Right lung (tissue), 5 donors: ENCODE data around the gene FAM13A. TPM values are rescaled to one million over a fixed set of nuclear protein-coding genes. Genes with fewer than 3 reads are reported as not detected.

ENCODE experiments used
- DNase-seq, 2 donors: peaks; one replicate each; pipeline ENCODE4 v3.0.0-alpha.2; 2013
- polyA plus RNA-seq, 5 donors: library from polyadenylated mRNA; unstranded; fragments of 120-200 nt; gene quantifications; one replicate each; pipeline versions ENCODE4 v1.2.1 to v1.2.3, GENCODE V29; 2013; ENCODE audit warnings: inconsistent platforms in 1 of 5, low replicate concordance in 1 of 5; ENCODE audit not compliant: insufficient read length in 5 of 5, insufficient read depth in 1 of 5

The FAM13A gene
- polyA plus RNA-seq, 5 donors = 40.8 to 65.3 (median 60.1) TPM

DNA sequence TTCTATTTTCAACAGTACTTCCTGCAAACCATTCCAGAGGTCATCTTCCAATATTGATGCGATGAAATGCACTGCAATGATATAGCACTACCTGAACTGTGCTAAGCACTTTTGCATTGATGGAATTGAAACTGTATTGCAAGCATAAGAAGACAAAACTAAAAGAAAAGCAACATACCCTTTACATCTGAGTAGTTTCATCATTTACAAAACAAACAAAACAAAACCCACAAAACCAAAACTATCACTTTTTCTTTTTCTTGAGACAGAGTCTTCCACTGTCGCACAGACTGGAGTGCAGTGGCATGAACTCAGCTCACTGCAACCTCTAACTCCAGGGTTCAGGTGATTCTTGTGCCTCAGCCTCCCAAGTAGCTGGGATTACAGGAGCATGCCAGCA lies 239.2 kb downstream of the FAM13A start:
- DNase-seq = no peak

DNA sequence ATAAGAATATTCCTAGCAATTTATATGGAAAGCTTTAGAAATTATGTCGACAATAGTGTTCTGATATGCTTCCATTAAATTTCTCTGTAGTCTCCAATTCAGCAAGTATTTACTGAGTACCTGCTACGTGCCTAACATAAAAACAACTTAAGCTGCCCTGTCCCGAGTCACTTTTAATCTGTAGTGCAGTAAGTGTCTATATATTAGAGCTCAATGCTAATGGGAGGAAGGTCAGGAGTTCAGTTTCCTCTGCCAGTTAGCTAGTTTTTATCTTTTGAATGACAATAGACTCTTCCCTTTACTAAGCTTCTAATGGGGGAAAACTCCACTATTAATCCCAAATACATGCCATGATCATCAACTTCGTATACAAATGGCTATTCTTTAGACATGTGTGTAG lies 240.6 kb downstream of the FAM13A start:
- no peak for DNase-seq

DNA sequence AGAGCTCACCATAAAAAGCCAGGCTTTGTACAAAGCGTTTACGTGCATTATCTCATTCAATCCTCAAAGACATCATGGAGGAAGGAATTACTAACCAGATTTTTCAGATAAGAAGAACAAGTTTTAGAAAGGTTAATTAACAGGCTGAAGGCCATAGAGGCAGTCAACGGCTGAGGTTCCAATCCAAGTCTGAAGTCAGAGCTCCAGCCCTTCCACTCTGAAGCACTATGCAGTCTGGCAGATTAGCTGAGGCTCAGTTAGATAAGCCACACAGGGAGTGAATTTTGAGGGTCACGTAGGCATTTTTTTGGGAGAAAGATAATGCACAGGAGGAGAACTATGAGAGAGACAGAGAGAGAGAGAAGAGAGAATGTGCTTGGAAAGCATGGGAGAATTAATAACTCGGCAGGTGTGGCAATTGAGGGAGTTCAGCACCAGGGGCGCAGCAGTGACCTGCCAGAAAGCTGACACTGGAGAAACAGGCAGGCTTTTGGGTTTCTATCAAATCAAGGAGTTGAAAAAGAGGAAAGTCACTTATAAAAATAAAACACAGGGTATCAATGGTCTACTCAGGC lies 242.9 kb downstream of the FAM13A start:
- no peak for DNase-seq

DNA sequence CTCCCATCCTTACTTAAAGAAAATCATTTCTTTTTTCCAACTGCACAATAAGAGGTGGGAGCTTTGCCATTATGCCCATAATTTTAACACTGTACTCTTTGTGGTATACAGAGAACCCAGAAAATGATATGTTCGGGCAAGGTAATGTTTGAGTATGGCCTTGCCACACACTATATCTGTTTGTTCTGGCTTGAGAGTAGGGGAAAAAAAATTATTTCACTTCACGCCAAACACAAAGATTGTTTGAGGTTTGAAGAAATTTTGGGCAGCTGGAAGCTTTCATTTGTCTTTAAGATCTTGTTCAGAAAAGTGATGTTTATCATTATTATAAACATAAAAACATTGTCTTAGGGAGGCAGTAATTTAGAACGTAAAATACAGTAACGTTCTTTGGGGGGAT lies 244.0 kb downstream of the FAM13A start:
- no peak for DNase-seq

DNA sequence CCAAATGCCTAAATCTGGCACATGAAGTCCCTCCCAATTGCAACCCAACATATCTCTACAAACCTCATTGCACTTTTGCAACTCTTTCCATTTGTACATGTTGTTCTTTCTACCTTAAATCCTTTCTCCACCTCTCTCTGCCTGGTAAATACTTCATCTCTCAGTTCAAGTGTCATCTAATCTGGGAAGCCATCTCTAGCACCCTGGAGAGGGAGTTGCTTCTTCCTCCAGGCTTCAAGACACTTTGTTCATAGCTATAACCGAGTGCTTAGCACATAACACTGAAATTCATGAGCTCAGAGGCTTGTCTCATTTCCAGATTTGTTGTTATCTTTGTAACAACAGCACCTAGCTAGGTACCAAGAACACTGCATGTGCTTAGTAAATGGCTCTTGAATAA lies 244.6 kb downstream of the FAM13A start:
- DNase-seq = no peak

DNA sequence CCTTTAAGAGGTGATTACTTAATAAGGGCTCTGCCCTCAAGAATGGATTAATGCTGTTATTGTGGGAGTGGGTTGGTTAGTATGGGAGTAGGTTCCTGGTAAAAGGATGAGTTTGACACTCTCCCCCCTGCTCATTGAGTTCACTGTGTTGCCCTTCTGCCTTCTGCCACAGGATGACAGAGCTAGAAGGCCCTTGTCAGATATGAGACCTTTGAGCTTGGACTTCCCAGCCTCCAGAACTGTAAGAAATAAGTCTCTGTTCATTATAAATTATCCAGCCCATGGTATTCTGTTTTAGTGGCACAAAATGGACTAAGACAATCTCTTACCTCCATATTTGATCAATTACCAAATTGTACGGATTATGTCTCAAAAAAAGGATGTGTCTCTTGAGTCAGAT lies 245.1 kb downstream of the FAM13A start:
- no peak for DNase-seq

DNA sequence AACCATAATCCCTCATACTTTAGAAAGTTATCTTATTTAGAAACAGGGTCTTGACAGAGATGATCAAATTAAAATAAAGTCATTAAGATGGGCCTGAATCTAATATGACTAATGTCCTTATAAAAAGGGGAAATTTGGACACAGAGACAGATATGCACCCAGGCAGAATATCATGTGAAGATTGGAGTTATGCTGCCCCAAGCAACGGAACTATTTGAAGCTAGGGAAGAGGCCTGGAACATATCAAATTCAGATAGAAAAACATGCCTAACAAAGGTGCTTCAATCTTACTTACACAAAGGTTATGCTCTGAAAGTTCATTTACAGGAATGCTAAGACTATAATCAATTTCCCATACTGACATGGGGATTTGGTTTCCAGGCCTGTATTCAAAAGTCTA lies 246.7 kb downstream of the FAM13A start:
- DNase-seq = no peak

DNA sequence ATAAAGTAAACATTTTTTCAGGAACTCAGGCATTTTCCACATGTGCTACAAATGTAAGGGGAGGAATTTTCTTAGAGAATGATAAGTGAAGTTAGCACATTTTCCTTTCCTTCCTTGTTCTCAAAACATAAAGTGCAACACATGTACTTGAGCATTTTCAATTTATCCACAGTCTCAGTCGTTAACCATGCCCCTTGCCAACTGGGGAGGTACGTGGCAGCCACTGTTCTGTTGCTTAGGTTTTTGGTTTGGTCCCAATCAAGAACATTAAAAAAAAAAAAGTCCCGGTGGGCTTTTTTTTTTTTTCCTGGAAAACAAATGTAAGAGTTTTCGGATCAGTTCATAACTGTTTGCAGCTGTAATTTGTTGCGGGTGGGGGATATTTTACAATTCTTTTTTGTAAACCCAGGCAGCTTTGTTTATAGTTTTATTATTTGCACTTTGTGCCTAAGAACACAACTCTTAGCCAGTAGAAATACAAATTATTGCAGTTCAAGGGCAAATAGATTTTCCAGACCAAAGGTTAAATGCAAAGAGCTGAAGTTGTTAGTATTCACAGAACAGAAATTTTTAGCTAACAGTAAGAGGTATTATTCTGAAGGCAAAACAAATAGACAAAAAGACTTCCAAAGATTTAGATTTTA lies 247.3 kb downstream of the FAM13A start:
- DNase-seq = no peak

DNA sequence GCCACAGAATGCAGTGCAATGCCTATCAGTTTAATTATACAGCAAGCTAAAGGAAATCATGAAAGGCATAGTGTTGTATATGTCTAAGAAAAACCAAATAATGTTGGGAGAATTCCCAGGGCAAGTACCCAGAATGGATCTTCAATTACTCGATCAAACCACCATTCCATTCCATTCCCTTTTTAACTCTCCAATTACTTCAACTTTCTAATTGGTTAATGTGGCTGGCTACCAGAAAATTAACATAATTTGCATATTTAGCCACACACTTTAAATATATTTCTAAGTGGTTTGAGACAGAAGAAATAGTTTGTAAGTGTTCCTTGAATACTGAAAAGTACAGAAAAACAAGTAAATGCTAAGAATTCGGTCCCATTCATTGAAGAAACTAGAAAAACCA lies 247.9 kb downstream of the FAM13A start:
- DNase-seq = no peak

DNA sequence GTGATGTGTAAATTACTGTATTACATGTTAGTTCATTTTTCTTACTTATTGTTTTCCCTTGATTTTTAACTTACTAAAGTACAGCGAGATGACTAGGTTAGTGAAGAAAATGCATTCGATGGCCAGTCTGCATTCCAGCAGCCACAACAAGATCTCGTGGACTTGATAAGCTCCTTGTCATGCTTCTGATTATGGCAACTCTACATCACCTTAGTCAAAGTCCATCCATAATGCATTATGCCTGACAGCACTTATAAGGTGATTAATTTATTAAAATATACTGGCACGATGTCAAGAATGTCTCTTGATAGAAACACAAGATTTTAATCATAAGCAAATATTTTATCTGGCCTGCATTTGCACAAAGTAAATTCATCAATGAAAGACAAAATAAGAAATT lies 249.5 kb downstream of the FAM13A start:
- DNase-seq = no peak

DNA sequence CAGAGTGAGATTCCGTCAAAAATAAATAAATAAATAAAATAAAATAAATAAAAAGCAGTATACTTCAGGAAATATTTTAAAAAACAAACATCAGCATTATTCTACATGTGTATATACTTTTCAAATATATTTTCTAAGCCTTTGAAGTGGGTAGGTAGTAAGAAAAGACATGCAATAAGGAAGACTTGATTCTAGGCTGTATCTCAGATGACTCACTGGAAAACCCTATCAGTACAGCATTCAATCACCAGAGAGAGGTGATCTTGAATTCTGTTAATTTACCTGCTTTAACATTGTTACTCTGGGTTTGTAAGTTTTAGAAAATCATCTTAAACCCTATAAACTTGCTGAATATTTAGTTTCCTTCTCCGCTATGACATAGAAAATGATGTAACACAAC lies 252.8 kb downstream of the FAM13A start:
- DNase-seq = no peak

DNA sequence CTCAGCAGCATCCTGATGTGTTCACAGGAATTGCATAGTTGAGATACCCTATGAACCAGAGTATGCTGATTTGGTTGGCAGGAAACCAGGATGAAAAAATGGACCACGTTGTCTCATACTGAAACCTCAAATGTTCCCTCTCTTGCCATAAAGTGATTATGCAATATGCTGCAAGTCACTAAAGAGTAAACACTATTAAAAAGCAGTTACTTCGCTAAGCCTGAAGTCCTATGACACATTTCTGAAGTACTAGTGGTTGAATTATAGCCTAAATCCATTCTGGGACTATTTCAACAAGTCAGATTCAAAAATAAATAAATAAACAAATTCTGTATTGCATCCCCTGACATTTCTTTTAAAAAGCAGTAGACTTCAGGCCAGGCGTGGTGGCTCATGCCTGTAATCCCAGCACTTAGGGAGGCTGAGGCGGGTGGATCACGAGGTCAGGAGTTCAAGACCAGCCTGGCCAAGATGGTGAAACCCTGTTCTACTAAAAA lies 253.3 kb downstream of the FAM13A start:
- DNase-seq = peak; percentile 86 to 89

DNA sequence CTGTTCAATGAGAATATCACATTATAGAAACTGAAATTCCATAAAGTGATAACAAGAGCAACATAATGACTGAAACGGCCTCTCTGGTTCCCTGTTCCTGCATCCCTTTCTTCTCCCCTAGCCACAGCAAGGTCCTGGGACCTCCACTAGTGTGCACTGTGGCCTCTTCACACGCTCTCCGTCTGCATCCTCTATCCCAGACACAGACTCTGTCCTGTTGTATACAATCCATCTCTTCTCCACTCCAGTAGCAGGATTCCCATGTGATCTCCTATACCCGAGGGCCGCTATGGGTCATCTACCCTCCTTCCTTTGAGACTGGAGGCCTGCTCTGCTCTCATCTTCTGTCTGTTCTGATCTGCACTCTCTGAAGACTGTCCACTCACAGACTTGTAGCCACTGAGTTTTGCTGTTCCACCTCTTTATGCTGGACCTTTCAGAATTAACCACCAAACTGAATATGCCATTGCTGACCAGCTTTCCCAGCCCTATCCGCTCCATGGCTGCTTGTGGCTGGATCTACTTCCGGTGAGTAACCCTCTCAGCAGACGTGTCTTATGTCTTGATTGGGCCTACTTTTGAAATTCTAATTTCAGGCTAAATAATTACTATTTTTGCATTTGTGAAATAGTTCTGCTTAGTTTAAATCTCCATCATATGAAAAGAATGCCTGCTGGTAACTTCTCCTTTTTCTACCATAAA lies 254.2 kb downstream of the FAM13A start:
- no peak for DNase-seq

DNA sequence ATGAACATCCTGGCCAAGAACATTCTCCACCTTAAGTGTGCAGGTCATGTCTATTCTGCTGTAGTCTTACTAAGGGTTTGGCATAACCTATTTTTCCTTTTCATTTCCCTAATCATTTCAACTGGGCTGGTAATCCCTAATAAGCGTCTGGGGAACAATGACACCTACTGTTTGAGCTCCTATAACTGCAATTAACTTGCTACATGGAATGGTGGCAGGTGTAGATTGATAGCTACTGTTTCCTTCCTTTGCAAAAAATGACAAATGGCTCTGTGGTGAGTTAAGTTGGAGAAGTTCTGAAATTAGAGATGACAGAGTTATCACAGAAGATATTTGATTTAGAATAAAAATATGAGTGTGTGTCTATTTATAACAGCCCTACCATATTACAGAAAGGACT lies 254.8 kb downstream of the FAM13A start:
- DNase-seq = no peak

DNA sequence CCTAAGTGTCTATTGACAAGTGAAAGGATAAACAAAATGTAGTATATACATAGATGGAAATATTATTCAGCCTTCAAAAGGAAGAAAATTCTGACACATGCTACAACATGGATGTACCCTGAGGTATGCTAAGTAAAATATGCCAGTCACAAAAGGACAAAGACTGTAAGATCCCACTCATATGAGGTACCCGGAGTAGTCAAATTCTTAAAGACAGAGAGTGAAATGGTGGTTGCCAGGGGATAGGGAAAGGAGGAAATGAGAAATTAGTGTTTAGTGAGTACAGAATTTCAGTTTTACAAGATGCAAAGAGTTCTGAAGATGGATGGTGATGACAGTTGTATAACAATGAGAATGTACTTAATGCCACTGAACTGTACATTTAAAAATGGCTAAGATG lies 257.1 kb downstream of the FAM13A start:
- no peak for DNase-seq

DNA sequence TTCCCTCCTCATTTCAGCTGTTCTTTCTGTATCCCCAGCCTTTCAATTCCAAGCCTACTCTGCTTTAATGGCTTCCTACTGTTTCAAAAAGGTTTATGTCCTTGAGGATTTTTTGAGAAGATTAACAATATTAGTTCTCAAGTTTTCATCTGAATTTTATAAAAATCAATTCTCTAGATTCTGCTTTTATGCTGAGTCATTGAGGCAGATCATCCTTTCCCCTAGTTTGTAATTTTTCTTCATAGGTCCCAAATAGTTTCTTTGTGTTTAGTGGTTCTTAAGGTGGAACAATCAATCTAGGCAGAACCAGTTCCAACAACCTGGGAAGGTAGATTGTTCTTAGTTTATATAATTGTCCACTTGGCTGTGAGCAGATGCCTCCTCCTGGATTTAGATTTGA lies 259.3 kb downstream of the FAM13A start:
- no peak for DNase-seq

DNA sequence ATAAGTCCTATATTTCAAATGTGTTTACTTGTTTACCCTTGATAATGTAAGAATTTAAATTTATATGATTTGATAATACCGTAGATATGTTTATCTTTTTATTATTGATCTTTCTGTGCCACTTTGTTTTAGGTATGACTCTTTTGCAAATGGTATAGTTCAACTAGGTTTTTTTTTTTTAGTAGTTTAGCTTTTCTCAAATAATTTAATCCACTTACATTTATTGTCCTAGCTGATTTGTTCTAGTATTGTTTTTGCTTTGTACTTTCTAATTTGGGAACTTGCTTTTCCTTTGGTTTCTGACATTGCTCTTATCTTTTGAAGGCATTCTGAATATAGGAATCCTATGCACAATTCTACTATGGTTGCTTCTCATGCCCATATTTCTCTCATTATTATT lies 260.4 kb downstream of the FAM13A start:
- DNase-seq = no peak

DNA sequence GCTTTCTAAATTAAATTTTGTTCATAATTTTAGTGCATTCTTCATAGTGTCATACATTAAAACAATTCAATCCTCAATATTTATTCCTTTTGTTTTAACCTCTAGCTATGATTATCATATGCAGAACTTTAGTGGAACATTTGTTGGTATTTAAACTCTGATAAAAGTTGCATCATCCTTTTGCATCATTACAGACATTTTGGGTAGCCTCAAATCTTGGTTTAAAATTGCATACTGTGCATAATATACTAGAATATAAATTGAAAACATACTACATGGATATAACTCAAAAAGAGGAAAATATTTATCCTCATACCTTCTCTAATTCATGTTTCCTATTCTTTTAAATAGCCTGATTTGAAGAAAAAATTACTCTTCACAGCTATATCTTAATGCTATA lies 262.0 kb downstream of the FAM13A start:
- no peak for DNase-seq

DNA sequence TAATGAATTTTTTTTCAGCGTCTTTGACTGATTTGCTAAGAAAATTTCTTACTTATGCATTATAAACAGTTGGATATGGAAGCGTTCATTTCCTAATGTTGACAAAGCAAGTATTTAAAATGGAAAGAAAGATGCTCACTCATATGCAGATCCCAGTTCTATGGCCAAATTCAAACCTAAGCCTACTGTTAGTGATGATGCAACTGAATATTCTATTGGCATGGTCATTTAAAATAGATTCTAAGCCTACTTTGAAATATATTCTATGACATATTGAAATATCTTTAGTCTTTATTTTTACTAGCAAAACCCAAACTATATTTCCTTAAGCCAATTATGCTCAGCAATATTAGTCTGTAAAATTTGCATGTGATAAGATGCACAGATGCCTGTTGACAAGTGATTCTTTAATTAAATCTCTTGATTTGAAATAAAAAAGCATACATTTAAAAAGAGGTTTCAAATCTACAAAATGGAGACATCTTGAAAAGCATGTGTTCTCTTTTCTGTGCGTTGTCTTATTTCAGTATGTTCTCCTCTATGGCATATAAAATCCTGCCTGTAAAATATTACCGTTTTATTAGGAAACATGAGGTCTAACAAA lies 262.8 kb downstream of the FAM13A start:
- DNase-seq = no peak

DNA sequence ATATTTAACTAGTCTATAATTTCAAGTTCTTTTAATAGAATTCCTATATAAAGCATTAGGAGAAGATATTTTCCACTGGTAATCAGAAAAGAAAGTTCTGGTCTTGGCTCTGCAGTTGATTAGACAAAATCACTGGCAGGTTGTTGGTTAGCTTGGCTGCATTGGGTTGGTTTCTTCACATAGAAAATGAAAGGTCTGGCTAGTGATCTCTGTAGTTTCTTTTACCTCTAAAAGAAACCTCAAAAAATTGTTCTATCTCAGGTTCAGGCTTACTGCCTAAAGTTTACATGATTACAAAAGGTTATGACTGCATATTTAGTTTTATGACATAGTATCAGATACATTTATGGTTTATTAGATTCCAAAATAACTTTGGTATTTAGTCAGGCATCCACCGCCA lies 263.5 kb downstream of the FAM13A start:
- DNase-seq = no peak

DNA sequence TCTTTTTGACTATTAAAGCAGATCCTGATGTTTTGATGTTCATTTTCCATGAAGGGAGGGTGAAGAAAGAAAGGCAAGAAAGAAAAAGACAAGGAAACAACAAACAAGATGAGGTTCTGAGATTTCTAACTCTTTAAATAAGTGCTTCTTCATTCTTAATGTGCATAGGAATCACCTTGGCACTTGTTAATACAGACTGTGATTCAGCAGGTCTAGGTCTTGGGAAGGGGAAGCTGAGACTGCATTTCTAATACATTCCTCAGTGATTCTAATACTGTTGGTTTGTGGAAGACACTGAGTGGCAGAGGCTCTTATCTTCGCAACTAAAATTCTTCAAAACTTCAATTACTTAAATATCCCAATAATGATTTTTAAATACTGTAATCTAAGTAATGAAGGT lies 264.2 kb downstream of the FAM13A start:
- DNase-seq = no peak

DNA sequence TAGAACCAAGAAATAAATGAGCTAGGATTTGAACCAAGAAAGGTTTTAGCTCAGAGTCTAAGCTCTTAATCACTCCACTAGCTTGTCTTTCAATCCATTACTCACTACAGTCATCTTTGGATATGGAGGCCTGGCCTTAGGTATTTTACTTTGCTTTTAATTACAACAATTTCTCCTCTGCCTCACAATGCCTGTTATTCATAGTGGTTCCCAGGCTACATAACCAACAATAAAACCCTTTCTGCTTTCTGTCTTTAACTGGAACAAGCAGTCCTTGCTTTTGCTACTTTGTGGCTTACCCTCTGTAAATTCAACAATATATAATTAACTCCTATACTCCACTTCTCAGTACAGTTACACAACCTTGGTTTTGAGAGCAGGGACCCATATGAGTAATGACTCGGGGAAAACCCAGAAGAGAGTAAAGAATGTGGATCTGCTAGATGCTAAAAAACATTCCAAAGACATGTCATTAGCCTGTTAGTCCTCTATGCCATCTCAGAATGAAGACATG lies 264.7 kb downstream of the FAM13A start:
- no peak for DNase-seq

DNA sequence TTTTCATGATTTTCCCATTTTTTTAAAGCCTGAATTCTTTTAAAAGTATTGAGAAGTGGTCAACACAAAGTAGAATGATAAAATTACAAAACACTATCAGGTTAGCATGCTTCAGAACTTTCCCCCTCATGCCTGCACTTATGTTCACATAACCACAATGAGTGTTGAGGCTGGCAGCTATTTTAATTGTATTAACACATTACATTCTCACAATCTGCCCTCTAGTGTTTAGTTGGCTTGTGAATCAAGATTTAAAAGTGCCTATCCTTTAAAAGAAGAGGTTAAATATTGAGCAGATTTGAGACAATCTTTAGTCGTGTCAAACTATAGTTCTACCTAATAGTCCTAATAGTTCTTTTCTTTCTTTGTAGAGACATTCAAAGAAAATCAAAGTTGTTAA lies 265.7 kb downstream of the FAM13A start:
- DNase-seq = no peak
